Spleen (tissue), 7 donors: ENCODE measurements around the gene KDELR1.
A peak's percentile ranks its signal among the peaks of the same experiment; 100 is the strongest.

Source experiments
- CTCF ChIP-seq, 11 experiments: fragments of 200-600 bp in 7 of 11; fragments of 450-650 bp in 4 of 11; sonication (generic) in 4 of 11; IDR thresholded peaks in 8 of 11; conservative IDR thresholded peaks in 3 of 11; 1 replicate in 7 of 11; 2 replicates in 4 of 11; pipeline versions ENCODE4 v1.4.0 to v1.8.0; 2016 to 2021; ENCODE audit warnings: antibody characterized with exemption in 11 of 11, inconsistent platforms in 4 of 11, mild to moderate bottlenecking in 1 of 11
- POLR2A ChIP-seq, 3 donors: fragments of 450-650 bp; IDR thresholded peaks; one replicate each; pipeline ENCODE4 v1.5.1; 2017; ENCODE audit warnings: antibody characterized with exemption in 3 of 3, mild to moderate bottlenecking in 1 of 3
- POLR2AphosphoS5 ChIP-seq, 3 donors: sonication (generic); formaldehyde crosslinking; IDR thresholded peaks; one replicate each; pipeline ENCODE4 v1.5.1; 2017; ENCODE audit warnings: antibody characterized with exemption in 3 of 3
- donor health status: DM: no; HTN: no; CAD: no; lungs with moderate emphysema.
- donor health status: DM: no; HTN: no; CAD: no.
- donor health status: DM: no; HTN: no; CAD: no.

DNA sequence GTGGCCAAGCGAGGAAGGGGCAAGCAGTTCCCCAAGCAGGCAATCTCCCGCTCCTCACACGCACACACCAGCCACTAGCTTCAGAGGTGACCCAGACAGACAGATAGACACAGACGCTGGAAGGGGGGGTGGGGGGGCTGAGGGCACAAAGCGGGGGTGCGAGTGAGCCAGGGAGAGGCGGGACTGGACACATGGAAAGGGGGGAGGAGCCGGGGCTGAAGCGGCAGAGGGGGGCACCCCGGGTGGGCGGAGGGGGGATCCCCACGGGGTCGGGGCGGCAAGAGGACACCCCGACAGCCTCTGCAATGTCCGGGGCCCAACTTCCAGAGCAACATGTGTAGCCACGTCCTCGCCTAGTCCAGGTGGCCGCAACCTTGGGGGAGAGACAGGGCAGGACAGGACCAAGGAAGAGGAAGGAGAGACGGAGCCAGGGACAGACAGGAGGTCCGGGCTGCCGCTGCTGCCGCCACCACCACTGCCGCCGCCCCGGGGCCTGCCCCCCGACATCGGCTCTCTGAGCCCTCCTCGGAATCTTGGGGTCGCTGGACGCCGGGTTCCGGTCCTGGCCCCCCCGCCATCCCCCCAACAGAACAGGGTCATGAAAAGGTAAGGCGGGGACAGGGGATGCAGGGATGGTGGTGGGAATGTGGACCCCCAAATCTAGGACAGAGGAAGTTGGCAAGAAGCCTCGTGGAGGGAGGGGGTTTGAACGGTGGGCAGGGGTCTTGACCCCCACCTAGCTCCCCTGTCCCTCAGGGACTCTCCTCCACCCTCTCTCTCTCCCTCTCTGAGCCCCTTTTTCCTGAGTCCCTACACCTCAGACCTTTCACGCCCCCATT, 3.2 kb upstream of the KDELR1 start:
- TF ChIP-seq CTCF (IDR thresholded peaks at IDR 0.05 in 8 of 11, conservative IDR thresholded peaks at IDR 0.05 in 3 of 11): no peak
- TF ChIP-seq POLR2A (IDR thresholded peaks at IDR 0.05): no peak
- peak in 1 of 3 donors; percentile 7 for TF ChIP-seq POLR2AphosphoS5 (IDR thresholded peaks at IDR 0.05)
